PC-9 (cell line): ENCODE measurements around the gene CSRP1. TPM values are rescaled to one million over a fixed set of nuclear protein-coding genes. Genes with fewer than 3 reads are reported as not detected.

Source experiments
- BruUV-seq: library from RNA; stranded (reverse); fragments of 400-500 nt; replicated peaks from 2 replicates; lab custom pipeline; 2021; lab: Mats Ljungman, UMichigan
- CTCF ChIA-PET: fragments of 300-600 bp; sonication (Branson Sonifier 250); formaldehyde crosslinking; loops from one replicate; lab custom pipeline; 2022; ENCODE audit warnings: antibody characterized with exemption; lab: Charles Lee
- POLR2A ChIA-PET: fragments of 300-600 bp; sonication (Branson Sonifier 250); formaldehyde crosslinking; loops from one replicate; lab custom pipeline; 2022; ENCODE audit warnings: antibody characterized with exemption; ENCODE audit not compliant: unreplicated experiment; lab: Charles Lee
- DNase-seq, 2 experiments: peaks; one replicate each; pipeline versions ENCODE4 v3.0.0 to v3.0.0-alpha.2; 2015 to 2022; ENCODE audit warnings: mixed read lengths in 1 of 2
- H2AFZ ChIP-seq: fragments of 200-600 bp; sonication (generic); 2 replicates; pipeline ENCODE4 v1.8.1; 2017; ENCODE audit warnings: antibody characterized with exemption
- H3F3A ChIP-seq: fragments of 200-600 bp; sonication (generic); 2 replicates; pipeline ENCODE4 v1.8.1; 2017; ENCODE audit warnings: antibody characterized with exemption, mild to moderate bottlenecking, low read depth; ENCODE audit not compliant: insufficient read depth
- H3K27ac ChIP-seq: fragments of 200-600 bp; sonication (generic); 2 replicates; pipeline ENCODE4 v1.6.1; 2016; ENCODE audit warnings: mixed run types
- H3K27me3 ChIP-seq: fragments of 200-600 bp; sonication (generic); 2 replicates; pipeline ENCODE4 v1.6.1; 2016; ENCODE audit warnings: low read depth, mixed run types; ENCODE audit not compliant: insufficient read depth
- H3K36me3 ChIP-seq: fragments of 200-600 bp; sonication (generic); 2 replicates; pipeline ENCODE4 v1.6.1; 2016; ENCODE audit warnings: low read depth, mixed run types
- H3K4me1 ChIP-seq: fragments of 200-600 bp; sonication (generic); replicated peaks from 2 replicates; pipeline ENCODE4 v1.6.1; 2016; ENCODE audit warnings: mixed run types; ENCODE audit not compliant: insufficient read depth
- H3K4me2 ChIP-seq: fragments of 200-600 bp; sonication (generic); 2 replicates; pipeline ENCODE4 v1.6.1; 2017; ENCODE audit warnings: mixed run types
- H3K4me3 ChIP-seq: fragments of 200-600 bp; sonication (generic); 2 replicates; pipeline ENCODE4 v1.6.1; 2016; ENCODE audit warnings: mixed run types
- H3K79me2 ChIP-seq: fragments of 200-600 bp; sonication (generic); 2 replicates; pipeline ENCODE4 v1.6.1; 2017; ENCODE audit warnings: low read depth, mixed run types
- H3K9me2 ChIP-seq: fragments of 200-600 bp; sonication (generic); 2 replicates; pipeline ENCODE4 v1.8.1; 2017; ENCODE audit warnings: mild to moderate bottlenecking; ENCODE audit not compliant: insufficient read depth
- H3K9me3 ChIP-seq: fragments of 200-600 bp; sonication (generic); 2 replicates; pipeline ENCODE4 v1.8.1; 2016; ENCODE audit warnings: low read depth; ENCODE audit not compliant: insufficient read depth
- H4K20me1 ChIP-seq: fragments of 200-600 bp; sonication (generic); 2 replicates; pipeline ENCODE4 v1.8.1; 2017; ENCODE audit not compliant: insufficient read depth
- CTCF ChIP-seq: fragments of 200-600 bp; sonication (generic); conservative IDR thresholded peaks from 2 replicates; pipeline ENCODE4 v1.6.1; 2017; ENCODE audit warnings: mixed run types, antibody characterized with exemption, mild to moderate bottlenecking, moderate library complexity
- EZH2 ChIP-seq: fragments of 200-600 bp; sonication (generic); IDR thresholded peaks from 2 replicates; pipeline ENCODE4 v1.8.0; 2017; ENCODE audit warnings: antibody characterized with exemption, low read depth
- intact Hi-C: fragments of 100-400 bp; cut with micrococcal nuclease; formaldehyde crosslinking; loops from one replicate; pipeline ENCODE4 v1.10.0; 2022; ENCODE audit not compliant: unreplicated experiment
- total RNA-seq: library from RNA; stranded (reverse); gene quantifications from 2 replicates; pipeline ENCODE4 v1.2.3, GENCODE V29; 2021

Gene CSRP1
- total RNA-seq, 1 experiment from 2014 or later, result 61.3 TPM

GRCh38 chr1:201444792-201445191, 62.1 kb downstream of the CSRP1 start:
- DNase-seq, result no peak
- no peak overlapping the region for H2AFZ ChIP-seq
- no peaks in the 10 kb centered on the region; the same call in 1 of the 2 replicates for H3K9me3 ChIP-seq
- no peak overlapping the region for H3K4me2 ChIP-seq
- H3K27ac ChIP-seq, result no peak overlapping the region
- no peaks in the 10 kb centered on the region for H3K36me3 ChIP-seq
- intact Hi-C loops, result no loop called here
- CTCF ChIA-PET, result no interaction called here
- no peaks in the 10 kb centered on the region for H3K27me3 ChIP-seq
- no peak overlapping the region for H3K4me3 ChIP-seq
- BruUV-seq, result no TSS peak
- POLR2A ChIA-PET, result no interaction called here
- peaks cover 8% of the 10 kb centered on the region; the same call in 1 of the 2 replicates for H3F3A ChIP-seq
- H3K9me2 ChIP-seq, result no peaks in the 10 kb centered on the region
- H3K79me2 ChIP-seq, result no peaks in the 10 kb centered on the region
- H4K20me1 ChIP-seq, result no peaks in the 10 kb centered on the region
- peaks cover 22% of the 10 kb centered on the region for H3K4me1 ChIP-seq
- TF ChIP-seq CTCF, result no peak
- no peak for TF ChIP-seq EZH2

GRCh38 chr1:201443747-201444146, 63.2 kb downstream of the CSRP1 start:
- no peak overlapping the region for H3K27ac ChIP-seq
- no peaks in the 10 kb centered on the region for H3K27me3 ChIP-seq
- H3F3A ChIP-seq, result peaks cover 5% of the 10 kb centered on the region; the same call in 1 of the 2 replicates
- POLR2A ChIA-PET, result no interaction called here
- H3K4me3 ChIP-seq, result no peak overlapping the region
- BruUV-seq, result no TSS peak
- H4K20me1 ChIP-seq, result no peaks in the 10 kb centered on the region
- no peaks in the 10 kb centered on the region for H3K79me2 ChIP-seq
- no peaks in the 10 kb centered on the region; the same call in 1 of the 2 replicates for H3K9me3 ChIP-seq
- peaks cover 17% of the 10 kb centered on the region for H3K4me1 ChIP-seq
- TF ChIP-seq EZH2 (no peak), CTCF (no peak)
- no peaks in the 10 kb centered on the region for H3K36me3 ChIP-seq
- DNase-seq, result no peak
- no peak overlapping the region for H2AFZ ChIP-seq
- intact Hi-C loops, result no loop called here
- CTCF ChIA-PET, result no interaction called here
- H3K4me2 ChIP-seq, result no peak overlapping the region
- no peaks in the 10 kb centered on the region for H3K9me2 ChIP-seq

GRCh38 chr1:201436969-201437368, 70.0 kb downstream of the CSRP1 start:
- Histone ChIP-seq H3K4me3 (no peak overlapping the region), H3K9me3 (no peaks in the 10 kb centered on the region), H3K9me2 (no peaks in the 10 kb centered on the region), H3K27me3 (no peaks in the 10 kb centered on the region), H3K4me2 (no peak overlapping the region), H2AFZ (no peak overlapping the region), H3K36me3 (no peaks in the 10 kb centered on the region), H3K4me1 (peaks cover 19% of the 10 kb centered on the region), H3K79me2 (no peaks in the 10 kb centered on the region), H3K27ac (no peak overlapping the region), H3F3A (peaks cover 20% of the 10 kb centered on the region), H4K20me1 (no peaks in the 10 kb centered on the region)
- DNase-seq, result no peak
- CTCF ChIA-PET, result interaction anchor here (0.6 to 2.0 kb wide), 6 partner anchors 11 to 80 kb away, joined by 3 to 20 read pairs (median 4); no protein-coding TSS in a partner anchor
- POLR2A ChIA-PET, result no interaction called here
- intact Hi-C loops, result loop anchor here (5.0 kb wide), 1 partner anchor 55 kb away; no protein-coding TSS in a partner anchor
- BruUV-seq, result no TSS peak
- TF ChIP-seq EZH2 (no peak), CTCF (no peak)
